GM12801 (cell line): Measurements from ENCODE around the gene BBLN.

Experiments used
- TF ChIP-seq, protein P1 (sequence below): IDR thresholded peaks from one replicate; pipeline ENCODE4 v1.5.1; 2011; ENCODE audit warnings: control low read depth; ENCODE audit not compliant: insufficient read length; ENCODE audit errors: extremely low read depth

BBLN gene

DNA sequence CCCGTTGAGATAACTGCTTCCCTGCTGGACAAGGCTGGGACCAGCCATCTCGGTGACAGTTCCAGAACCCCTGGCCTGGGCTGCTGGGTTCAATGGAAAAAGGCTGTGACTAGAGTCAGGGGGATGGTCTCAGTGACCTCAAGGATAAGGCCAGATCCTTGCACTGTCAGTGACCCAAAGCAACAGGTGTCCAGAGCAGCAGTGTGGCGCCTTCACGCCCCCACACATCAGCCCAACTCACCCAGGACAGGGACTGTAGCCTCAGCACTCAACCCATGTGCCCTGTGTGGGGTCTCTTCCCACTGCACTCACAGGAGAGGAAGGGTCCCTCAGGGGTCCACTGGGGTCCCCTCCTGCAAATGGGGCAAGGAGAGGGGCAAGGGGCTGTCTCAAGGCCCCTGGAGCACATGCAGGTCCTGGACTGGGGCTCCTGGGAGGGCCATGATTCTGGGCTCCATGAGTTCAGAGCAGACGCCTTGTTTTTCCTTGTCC is 11.5 kb upstream of the BBLN start:
- TF ChIP-seq, protein P1, sequence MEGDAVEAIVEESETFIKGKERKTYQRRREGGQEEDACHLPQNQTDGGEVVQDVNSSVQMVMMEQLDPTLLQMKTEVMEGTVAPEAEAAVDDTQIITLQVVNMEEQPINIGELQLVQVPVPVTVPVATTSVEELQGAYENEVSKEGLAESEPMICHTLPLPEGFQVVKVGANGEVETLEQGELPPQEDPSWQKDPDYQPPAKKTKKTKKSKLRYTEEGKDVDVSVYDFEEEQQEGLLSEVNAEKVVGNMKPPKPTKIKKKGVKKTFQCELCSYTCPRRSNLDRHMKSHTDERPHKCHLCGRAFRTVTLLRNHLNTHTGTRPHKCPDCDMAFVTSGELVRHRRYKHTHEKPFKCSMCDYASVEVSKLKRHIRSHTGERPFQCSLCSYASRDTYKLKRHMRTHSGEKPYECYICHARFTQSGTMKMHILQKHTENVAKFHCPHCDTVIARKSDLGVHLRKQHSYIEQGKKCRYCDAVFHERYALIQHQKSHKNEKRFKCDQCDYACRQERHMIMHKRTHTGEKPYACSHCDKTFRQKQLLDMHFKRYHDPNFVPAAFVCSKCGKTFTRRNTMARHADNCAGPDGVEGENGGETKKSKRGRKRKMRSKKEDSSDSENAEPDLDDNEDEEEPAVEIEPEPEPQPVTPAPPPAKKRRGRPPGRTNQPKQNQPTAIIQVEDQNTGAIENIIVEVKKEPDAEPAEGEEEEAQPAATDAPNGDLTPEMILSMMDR = no peak

- TF ChIP-seq, protein P1 = no peak
Measured at GRCh38 chr9:128149001-128149701, 10.9 kb upstream of the BBLN start, which contains the start of gene LCN2. Gene LCN2, plus strand, starts transcription at chr9:128149453. Its CDS starts 73 bp downstream, at chr9:128149526.

GRCh38 chr9:128149951-128150593 is 10.0 kb upstream of the BBLN start:
- TF ChIP-seq, protein P1 = no peak

- TF ChIP-seq, protein P1 = no peak
Measured at GRCh38 chr9:128150594-128151308, 9.3 kb upstream of the BBLN start.

DNA sequence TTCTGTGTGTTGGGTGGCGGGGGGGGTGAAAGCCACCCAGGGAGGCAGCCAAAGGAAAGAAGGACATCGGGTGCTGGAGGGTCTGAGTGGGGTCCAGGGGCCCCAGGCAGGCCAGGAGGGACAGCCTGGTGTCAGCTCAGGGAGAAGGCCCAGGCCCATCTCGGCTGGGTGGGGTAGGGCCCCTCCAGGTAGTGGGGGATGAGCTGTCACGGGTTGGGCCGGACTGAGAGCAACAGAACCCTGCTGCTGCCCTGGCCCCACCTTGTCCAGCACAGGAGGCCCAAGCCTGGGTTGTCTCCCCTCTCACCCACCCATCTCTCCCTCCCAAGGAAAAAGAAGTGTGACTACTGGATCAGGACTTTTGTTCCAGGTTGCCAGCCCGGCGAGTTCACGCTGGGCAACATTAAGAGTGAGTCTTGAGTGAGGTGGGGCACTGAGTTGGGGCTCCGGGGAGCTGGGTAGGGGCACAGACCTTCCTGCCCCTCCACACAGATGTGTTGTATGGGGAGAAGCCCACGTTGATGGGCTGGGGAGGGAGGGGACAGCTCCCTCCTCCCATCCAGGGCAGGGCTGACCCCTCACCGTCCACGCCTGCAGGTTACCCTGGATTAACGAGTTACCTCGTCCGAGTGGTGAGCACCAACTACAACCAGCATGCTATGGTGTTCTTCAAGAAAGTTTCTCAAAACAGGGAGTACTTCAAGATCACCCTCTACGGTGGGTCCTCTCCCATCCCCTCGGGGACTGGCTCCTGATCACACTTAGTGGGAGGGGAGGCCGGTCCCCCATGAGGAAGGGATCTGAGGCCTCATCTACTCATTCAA is 8.5 kb upstream of the BBLN start:
- TF ChIP-seq, protein P1 = no peak

DNA sequence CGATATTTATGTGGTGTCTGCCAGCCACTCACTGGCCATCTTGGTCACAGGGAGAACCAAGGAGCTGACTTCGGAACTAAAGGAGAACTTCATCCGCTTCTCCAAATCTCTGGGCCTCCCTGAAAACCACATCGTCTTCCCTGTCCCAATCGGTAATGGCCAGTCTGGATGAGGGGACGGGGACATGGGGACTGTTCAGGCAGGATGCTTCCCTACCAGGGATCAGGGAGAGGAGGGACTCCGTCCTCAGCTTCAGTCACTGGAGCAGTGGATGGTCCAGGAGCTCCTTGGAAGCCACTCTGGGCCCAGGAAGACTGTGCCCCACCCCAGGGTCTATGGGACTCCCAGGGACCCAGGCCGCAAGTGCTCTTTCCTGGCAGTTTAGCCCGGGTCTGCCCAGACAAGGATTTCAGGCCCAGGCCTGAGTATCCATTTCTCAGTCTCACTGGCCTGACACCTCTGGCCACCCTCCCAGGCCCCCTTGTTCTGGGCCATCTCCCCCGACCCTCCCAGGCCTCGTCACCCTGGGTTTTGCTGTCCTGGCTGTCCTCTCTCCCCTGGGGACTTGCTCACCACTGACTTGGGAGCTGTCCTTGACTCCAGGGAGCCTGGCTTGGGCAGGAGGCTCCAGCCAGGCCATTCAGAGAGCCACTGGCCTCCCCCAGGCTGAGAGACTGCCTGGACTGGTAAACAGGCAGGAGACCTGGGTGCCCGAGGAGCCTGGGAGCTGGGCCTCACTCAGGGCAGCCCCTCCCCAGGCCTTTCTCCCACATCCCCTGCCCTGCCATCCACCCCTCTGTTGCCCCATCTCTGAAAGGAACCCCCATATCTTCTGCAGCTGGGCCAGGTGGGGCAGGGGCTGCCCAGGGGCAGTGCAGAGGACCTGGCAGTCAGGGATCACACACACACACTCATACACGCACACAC is 7.7 kb upstream of the BBLN start:
- TF ChIP-seq, protein P1 = no peak
